GM21723 (cell line): ENCODE data around the gene SEMA4D.

Experiments used
- ATAC-seq: cut with Tn5 transposase; IDR thresholded peaks from one replicate; pipeline ENCODE4 v1.9.1; 2021; ENCODE audit warnings: mild to moderate bottlenecking, moderate library complexity; ENCODE audit not compliant: unreplicated experiment

The SEMA4D gene

GRCh38 chr9:89417832-89418473, 80.0 kb downstream of the SEMA4D start:
- peak; percentile 36 for ATAC-seq

- no peak for ATAC-seq
Measured at GRCh38 chr9:89414670-89415324, 83.1 kb downstream of the SEMA4D start.

DNA sequence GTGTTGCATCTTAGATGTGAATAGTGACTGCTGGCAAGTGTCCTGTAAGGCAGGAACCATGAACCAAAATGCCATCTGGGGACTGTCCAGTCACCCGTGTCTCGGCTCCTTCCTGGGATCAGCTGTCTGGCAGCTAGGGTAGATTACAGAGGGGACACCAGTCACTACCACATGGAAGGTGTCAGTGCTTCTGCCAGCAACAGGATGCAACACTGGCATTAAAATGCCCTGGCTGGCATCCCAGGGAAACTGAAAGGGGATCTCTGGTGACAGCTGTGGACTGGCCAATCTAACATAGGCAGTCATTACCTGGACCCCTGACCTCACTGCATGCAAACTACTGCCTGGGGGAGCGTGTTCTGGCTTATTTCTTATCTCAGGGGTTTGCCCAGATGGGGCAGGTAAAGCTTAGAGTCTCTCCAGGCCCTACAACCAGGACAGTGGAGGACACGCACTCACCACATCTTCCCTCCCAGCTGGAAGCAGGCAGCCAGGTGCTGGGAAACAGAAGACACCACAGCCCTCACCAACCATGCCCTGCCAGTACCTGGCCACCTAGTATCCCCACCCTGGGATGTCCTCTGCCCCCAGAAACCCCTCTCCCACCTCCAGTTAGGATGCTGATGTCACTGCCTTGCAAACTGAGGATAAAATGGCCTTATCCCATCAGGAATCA, 83.8 kb downstream of the SEMA4D start:
- no peak for ATAC-seq

DNA sequence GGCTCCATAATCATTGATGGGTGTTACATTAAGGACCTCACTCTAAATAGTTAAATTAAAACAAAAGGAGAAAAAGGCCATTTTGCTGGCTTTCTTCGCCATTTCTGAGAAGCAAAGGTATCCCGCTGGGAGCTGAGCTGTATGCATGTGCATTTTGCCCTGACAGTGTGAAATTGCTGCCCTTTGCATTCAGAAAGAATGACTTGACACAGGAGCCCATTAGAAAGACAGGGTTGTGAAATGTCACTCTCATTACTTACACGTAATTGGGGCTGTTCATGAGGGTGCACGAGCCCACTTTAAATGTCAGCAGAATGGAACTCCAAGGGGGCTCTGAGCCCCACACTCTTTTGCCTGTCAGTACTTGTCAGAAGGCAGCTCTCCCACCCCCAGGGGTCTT, 85.0 kb downstream of the SEMA4D start:
- no peak for ATAC-seq

GRCh38 chr9:89412541-89412940, 85.4 kb downstream of the SEMA4D start:
- no peak for ATAC-seq

DNA sequence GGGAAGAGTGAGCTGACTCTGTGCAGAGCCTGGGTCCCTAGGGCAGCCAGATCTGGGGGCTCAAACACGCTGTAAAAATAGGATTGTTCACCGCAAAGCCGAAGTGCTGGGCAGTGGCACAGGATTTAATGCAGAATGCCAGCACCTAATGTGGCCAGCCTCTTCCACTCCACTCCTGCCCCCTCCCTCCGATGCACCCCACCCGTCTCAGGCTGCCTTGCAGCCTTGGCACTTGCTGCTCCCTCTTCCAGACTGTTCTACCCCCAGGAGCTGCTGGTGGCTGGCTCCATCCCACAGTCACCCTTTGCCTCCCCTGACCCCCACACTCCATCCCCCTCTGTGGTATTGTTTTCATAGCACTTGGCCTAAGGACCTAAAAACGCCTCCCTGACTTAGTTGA, 86.2 kb downstream of the SEMA4D start:
- no peak for ATAC-seq

GRCh38 chr9:89410641-89411350, 87.1 kb downstream of the SEMA4D start:
- ATAC-seq: peak; percentile 54

DNA sequence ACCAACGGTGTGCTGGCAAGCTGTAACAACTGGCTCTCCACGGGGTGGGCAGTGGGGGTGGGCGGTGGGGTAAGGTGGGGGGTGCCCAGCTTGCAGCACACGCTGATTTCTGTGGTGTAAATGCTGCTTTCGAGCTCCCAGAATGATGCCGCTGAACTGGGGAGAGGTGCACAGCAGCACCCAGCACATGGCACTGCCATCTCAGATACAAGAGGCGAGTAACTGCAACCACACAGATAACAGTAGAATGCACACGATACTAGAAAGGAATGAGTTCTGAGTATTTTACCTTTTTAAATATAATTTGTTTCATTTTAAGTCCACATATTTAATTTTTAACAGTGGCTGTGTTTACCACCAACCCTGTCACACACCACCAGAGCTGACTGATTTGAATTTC, 87.9 kb downstream of the SEMA4D start:
- ATAC-seq: no peak

DNA sequence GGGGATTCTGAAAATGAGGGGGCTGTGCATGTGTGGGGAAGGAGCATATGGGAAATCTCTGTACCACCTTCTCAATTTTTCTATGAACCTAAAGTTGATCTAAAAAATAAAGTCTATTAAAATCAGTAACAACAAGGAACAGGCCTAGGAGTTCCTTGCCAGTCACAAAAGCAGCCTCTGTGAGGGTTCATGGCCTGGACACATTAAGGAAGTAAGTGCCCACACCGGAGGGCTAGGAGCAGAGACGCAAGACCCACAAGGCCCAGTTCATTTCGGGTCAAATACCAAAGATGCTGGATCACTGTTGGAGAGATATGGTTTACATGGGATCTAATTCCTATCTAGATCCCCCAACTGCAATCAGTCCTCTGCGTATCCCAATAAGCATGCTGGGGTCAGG, 88.4 kb downstream of the SEMA4D start:
- ATAC-seq: no peak

GRCh38 chr9:89408628-89409101, 89.2 kb downstream of the SEMA4D start:
- no peak for ATAC-seq

DNA sequence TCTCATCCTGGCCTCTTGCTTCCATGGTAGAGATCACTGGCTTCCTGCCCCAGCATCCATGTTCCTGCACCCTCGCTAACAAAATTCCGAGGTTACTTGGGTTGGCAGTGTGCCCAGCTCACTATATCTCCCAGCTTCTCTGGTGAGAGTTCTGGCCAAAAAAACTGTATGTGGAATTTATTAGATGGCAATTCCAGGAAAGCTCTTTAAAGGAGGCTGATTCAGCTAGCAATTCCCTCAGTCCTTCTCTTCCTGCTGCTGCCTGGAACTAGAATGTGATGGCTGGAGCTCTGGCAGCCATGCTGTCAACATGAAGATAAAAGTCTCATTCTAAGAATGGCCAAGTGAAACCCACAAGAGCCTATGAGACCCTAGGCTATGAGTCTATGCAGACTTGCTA, 90.8 kb downstream of the SEMA4D start:
- no peak for ATAC-seq

DNA sequence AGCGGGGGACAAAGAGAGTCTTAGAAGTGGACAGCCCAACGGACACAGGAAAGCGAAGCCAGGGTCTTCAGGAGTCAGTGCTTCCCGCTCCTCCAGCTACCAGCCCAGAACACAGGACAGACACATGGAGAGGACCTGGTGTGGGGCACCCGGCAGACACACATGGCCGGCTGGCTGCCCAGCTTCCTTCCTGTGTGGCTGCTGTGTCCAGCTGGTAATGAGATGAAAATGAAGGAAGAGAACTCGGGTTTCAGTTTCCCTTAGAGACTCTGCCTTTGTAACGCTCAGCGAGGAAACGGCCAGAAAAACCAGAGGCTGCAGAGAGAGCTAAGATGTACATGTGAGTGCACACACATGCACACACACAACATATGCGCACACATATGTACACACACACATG, 92.1 kb downstream of the SEMA4D start:
- ATAC-seq: peak; percentile 53

- no peak for ATAC-seq
Measured at GRCh38 chr9:89404074-89404473, 93.8 kb downstream of the SEMA4D start.

- no peak for ATAC-seq
Measured at GRCh38 chr9:89402695-89403427, 95.1 kb downstream of the SEMA4D start.

- peak; percentile 76 for ATAC-seq
Measured at GRCh38 chr9:89400403-89401116, 97.4 kb downstream of the SEMA4D start.

DNA sequence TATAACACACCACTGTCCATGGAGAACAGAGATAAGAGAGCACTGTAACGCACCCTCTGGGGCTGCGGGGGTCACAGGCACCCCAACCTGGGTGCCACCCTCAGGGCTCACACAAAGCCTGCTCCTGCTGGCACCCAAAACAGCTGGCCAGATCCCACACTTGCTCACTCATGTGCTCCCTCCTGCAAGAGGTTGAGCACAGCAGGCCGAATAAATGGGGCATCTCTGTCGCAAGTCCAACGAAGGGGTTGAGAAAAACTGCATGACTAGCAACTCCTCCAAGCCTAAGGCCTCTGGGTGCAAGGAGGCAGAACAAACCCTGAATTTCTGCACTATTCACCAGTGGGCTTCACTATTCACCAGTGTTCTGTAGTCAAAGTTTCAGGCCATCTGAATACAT, 99.3 kb downstream of the SEMA4D start:
- ATAC-seq: no peak

DNA sequence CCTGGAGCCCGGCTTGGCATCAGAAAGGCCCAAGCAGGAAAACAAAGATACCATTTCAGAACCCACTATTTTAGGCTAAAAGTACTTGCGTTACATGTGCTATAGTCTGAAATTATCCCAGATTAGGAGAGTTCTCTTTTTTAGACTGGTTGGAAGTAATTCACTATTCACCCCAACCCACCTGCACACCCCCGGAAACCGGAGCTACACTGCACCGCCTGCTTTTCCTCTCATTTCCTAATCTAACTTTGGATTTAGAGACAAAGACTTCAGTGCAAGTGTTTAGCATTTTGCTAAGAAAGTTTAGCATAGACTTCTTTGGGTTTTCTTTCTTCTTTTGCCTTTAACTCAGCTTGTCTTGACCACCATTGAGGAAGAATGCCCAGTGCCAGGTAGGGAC, 100.4 kb downstream of the SEMA4D start:
- no peak for ATAC-seq

DNA sequence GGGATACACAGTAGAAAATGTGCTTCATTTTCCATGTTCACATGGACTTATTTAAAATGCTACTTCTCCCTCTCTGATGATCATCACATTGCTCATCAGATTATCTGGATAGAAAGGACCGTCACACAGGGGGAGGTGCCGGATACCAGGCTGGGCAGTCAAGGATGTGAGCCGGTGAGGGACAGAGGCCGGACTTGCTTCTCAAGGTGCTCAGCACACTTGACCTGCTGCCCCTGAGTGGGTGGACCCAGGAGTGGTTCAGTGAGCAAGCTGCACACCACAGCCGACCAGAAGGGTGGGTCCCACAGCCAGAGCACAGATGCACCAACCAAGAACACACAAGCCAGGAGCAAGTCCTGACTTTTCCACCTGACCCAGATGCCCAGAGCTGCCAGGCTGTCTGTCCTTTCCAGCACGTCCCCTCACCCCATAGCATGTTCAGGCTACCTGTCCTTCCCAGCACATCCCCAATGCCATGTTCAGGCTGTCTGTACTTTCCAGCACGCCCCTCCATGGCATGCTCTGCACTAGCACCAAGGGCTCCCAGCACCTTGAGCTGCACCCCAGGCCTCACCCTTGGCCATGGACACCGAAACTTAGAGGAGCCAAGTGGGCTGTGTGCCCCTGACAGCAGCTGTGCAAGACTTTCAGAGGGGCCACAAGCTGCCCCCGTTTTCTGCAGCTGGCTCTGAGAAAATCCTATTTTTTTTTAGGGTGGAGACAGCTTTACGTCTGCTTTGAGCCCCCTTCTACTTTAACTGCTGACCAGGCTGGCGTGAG, 101.8 kb downstream of the SEMA4D start:
- ATAC-seq: no peak

DNA sequence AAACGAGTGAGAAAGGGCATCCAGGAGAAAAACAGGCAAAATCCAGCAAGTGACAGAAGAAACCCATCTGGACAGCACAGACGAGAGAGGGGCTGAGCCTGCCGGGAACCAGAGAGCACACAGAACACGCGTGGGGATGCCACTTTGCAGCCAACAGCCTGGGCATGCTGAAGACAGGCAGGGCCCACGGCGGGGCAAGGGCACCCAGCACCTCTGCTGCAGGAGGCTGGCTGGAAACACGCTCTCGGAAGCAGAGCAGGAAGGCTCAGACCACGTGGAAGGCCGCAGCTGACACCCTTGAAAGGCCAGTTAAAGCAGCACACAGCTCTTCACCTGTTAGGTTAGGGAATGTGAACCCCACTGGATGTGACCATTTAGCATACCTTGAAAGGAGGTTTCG, 103.5 kb downstream of the SEMA4D start:
- ATAC-seq: no peak
